AG10803 (cell line): Measurements from ENCODE around the gene IVD.

ENCODE experiments used
- DNase-seq: peaks from one replicate; pipeline ENCODE4 v3.0.0; 2010; ENCODE audit warnings: low read depth
- H3K4me3 ChIP-seq: 2 replicates; pipeline ENCODE4 v1.5.1; 2011; ENCODE audit warnings: mild to moderate bottlenecking, low read length, control low read depth
- TF ChIP-seq, protein P1 (sequence below): conservative IDR thresholded peaks from 2 replicates; pipeline ENCODE4 v1.5.1; 2011; ENCODE audit warnings: mild to moderate bottlenecking, low read length, control low read depth, inconsistent platforms

Gene IVD

GRCh38 chr15:40361640-40362039 lies 44.0 kb upstream of the IVD start:
- DNase-seq, result no peak
- TF ChIP-seq, protein P1, sequence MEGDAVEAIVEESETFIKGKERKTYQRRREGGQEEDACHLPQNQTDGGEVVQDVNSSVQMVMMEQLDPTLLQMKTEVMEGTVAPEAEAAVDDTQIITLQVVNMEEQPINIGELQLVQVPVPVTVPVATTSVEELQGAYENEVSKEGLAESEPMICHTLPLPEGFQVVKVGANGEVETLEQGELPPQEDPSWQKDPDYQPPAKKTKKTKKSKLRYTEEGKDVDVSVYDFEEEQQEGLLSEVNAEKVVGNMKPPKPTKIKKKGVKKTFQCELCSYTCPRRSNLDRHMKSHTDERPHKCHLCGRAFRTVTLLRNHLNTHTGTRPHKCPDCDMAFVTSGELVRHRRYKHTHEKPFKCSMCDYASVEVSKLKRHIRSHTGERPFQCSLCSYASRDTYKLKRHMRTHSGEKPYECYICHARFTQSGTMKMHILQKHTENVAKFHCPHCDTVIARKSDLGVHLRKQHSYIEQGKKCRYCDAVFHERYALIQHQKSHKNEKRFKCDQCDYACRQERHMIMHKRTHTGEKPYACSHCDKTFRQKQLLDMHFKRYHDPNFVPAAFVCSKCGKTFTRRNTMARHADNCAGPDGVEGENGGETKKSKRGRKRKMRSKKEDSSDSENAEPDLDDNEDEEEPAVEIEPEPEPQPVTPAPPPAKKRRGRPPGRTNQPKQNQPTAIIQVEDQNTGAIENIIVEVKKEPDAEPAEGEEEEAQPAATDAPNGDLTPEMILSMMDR, result no peak
- H3K4me3 ChIP-seq, result no peak overlapping the region

GRCh38 chr15:40363611-40364010 lies 42.0 kb upstream of the IVD start:
- DNase-seq, result no peak
- TF ChIP-seq, protein P1, result no peak

GRCh38 chr15:40364251-40364650 lies 41.3 kb upstream of the IVD start:
- H3K4me3 ChIP-seq, result no peak overlapping the region
- TF ChIP-seq, protein P1, result no peak
- DNase-seq, result no peak

More at GRCh38 chr15:40363611-40364010, 42.0 kb upstream of the IVD start:
- H3K4me3 ChIP-seq, result no peak overlapping the region

DNA sequence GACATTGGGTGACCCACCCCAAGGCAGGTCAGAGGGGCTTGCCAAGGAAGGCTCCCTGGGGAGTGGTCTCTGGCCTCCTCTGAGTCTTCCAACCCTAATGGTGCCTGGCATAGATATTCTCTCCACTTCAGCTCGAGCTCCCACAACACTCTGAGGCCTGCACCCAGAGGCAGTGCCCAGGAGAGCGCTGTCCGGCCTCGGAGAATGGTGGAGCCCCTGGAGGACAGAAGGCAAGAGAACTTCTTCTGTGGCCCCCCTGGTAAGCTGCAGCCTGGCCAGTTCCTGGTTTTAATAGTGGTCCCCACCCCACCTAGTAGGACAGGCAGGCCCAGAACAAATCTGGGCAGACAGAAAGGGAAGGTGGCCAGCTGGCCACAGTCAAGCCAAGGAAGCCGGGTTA lies 40.6 kb upstream of the IVD start:
- DNase-seq, result no peak
- TF ChIP-seq, protein P1, result no peak
- no peak overlapping the region for H3K4me3 ChIP-seq

GRCh38 chr15:40365624-40366456 lies 39.8 kb upstream of the IVD start:
- H3K4me3 ChIP-seq, result no peak overlapping the region
- TF ChIP-seq, protein P1, result no peak
- no peak for DNase-seq

DNA sequence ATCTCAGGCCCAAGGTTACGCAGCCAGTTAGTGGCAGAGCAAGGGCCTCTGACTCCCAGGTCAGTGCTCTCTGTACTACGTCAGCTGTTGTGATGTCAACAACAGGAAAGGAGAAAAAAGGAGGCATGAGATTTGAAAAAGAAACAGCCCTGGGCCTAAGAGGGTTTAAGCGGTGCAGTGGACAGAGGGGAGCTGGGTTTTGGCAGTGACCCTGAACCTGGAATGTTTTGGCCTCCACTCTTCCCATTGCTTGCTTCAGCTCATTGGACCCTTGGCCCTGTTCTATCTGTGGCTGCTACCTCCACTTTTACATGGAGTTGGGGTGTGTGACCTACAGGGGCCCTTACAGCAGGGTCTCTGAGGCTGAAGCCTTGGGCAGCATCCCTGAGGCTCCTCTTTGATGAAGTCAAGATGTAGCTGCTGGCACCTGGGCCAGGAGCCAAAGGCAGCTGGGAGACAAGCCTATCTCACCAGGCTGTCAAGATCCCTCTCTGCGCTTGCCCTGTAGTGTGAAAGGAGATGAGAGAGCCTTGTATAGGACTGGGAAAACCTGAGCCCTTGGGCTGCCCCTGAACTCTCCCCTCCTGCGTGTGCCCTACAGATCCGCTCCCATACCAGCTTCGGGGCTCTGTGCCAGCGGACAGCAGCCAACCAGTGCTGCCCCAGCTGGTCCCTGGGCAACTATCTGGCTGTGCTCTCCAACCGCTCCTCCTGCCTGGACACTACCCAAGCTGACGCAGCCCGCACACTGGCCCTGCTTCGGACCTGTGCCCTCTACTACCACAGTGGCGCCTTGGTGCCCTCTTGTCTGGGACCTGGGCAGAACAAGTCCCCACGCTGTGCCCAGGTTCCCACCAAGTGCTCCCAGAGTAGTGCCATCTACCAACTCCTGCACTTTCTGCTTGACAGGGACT lies 38.9 kb upstream of the IVD start:
- DNase-seq, result no peak
- H3K4me3 ChIP-seq, result no peak overlapping the region
- TF ChIP-seq, protein P1, result no peak

DNA sequence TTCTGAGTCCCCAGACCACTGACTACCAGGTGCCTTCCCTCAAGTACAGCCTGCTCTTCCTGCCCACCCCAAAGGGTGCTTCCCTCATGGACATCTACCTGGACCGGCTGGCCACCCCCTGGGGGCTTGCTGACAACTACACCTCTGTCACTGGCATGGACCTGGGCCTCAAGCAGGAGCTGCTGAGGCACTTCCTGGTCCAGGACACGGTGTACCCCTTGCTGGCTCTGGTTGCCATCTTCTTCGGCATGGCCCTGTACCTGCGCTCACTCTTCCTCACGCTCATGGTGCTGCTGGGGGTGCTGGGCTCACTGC lies 38.3 kb upstream of the IVD start:
- TF ChIP-seq, protein P1, result no peak
- DNase-seq, result no peak
- H3K4me3 ChIP-seq, result no peak overlapping the region
